Transverse colon (tissue), 4 donors: ENCODE results near the gene OXNAD1. TPM values are rescaled to one million over a fixed set of nuclear protein-coding genes. Genes with fewer than 3 reads are reported as not detected.
A peak's percentile ranks its signal among the peaks of the same experiment; 100 is the strongest.

ENCODE experiments used
- DNase-seq: peaks from one replicate; pipeline ENCODE4 v3.0.0-alpha.2; 2019
- H3K27ac ChIP-seq, 4 donors: fragments of 200-600 bp; sonication (generic); 2 replicates each; pipeline ENCODE4 v1.5.1; 2016 to 2018; ENCODE audit warnings: inconsistent platforms in 4 of 4
- H3K27me3 ChIP-seq: fragments of 200-600 bp; sonication (generic); 2 replicates; pipeline ENCODE4 v1.5.1; 2017; ENCODE audit warnings: inconsistent platforms
- H3K36me3 ChIP-seq, 4 donors: fragments of 200-600 bp; sonication (generic); 2 replicates each; pipeline ENCODE4 v1.5.1; 2017 to 2019; ENCODE audit warnings: inconsistent platforms in 4 of 4
- H3K4me1 ChIP-seq, 4 donors: fragments of 200-600 bp; sonication (generic); 2 replicates each; pipeline ENCODE4 v1.5.1; 2017 to 2020; ENCODE audit warnings: inconsistent platforms in 4 of 4
- H3K4me3 ChIP-seq, 4 donors: fragments of 200-600 bp; sonication (generic); 1 replicate in 1 of 4; 2 replicates in 3 of 4; pipeline versions ENCODE4 v1.5.1 to v1.6.1; 2017 to 2019; ENCODE audit warnings: inconsistent platforms in 4 of 4
- H3K9me3 ChIP-seq, 2 donors: fragments of 200-600 bp; sonication (generic); 2 replicates each; pipeline ENCODE4 v1.5.1; 2017 to 2019; ENCODE audit warnings: inconsistent platforms in 2 of 2
- CTCF ChIP-seq, 5 experiments: fragments of 200-600 bp in 3 of 5; fragments of 450-650 bp in 2 of 5; sonication (generic) in 3 of 5; IDR thresholded peaks; 1 replicate in 2 of 5; 2 replicates in 3 of 5; pipeline ENCODE4 v1.5.1; 2016 to 2017; ENCODE audit warnings: antibody characterized with exemption in 5 of 5, inconsistent platforms in 3 of 5, mild to moderate bottlenecking in 2 of 5, moderate library complexity in 1 of 5
- EP300 ChIP-seq: sonication (generic); formaldehyde crosslinking; IDR thresholded peaks from one replicate; pipeline ENCODE4 v1.6.1; 2017; ENCODE audit warnings: antibody characterized with exemption, low read depth
- POLR2A ChIP-seq: fragments of 450-650 bp; IDR thresholded peaks from one replicate; pipeline ENCODE4 v1.6.1; 2016; ENCODE audit warnings: antibody characterized with exemption, mild to moderate bottlenecking, moderate library complexity
- POLR2AphosphoS5 ChIP-seq, 3 donors: sonication (generic); formaldehyde crosslinking; IDR thresholded peaks; one replicate each; pipeline ENCODE4 v1.6.1; 2016; ENCODE audit warnings: antibody characterized with exemption in 3 of 3
- WGBS, 2 donors: methylation state at CpG; one replicate each; pipeline ENCODE4 v1.1.5; 2018; ENCODE audit warnings: low coverage in 1 of 2; 5-methylcytosine and 5-hydroxymethylcytosine counted together
- in situ Hi-C, 4 donors: fragments of 200-750 bp; cut with MboI; loops; one replicate each; pipeline versions ENCODE4 v1.15.0 to v1.15.1; 2017; ENCODE audit warnings: low sequenced_read_pairs in 3 of 4, low pct_ligation_motif_present in 1 of 4, low pct_unique_long_range_greater_than_20kb in 1 of 4
- intact Hi-C: fragments of 100-400 bp; cut with DNase I; formaldehyde crosslinking; loops from one replicate; pipeline ENCODE4 v1.15.1; 2023; ENCODE audit warnings: low total_unique reads
- total RNA-seq, 4 donors: library from RNA; depleted of rRNA; stranded (reverse); fragments of >200 nt; gene quantifications; one replicate each; pipeline ENCODE4 v1.1.0, GENCODE V29; 2016

OXNAD1 gene
- total RNA-seq, 4 donors from 2014 or later, result 20.6 to 91.1 (median 40.0) TPM

- TF ChIP-seq EP300 (no peak), POLR2AphosphoS5 (IDR thresholded peaks at IDR 0.05) (no peak), POLR2A (no peak), CTCF (IDR thresholded peaks at IDR 0.05) (no peak)
- H3K4me3 ChIP-seq, result no peak overlapping the region
- no peak for DNase-seq
- no peaks in the 10 kb centered on the region for H3K4me1 ChIP-seq
- peak overlapping the region in 3 of 4 donors; percentile 2 to 42 (median 42) for H3K27ac ChIP-seq
- intact Hi-C loops (no loop called here), in situ Hi-C loops (no loop called here)
- no peaks in the 10 kb centered on the region for H3K9me3 ChIP-seq
- peaks cover 0 to 26% (median 9%) of the 10 kb centered on the region in 4 donors for H3K36me3 ChIP-seq
- 61 to 62% methylated on average over 6 of the region's 6 CpGs for WGBS, 2 donors
- no peaks in the 10 kb centered on the region for H3K27me3 ChIP-seq
Observed at GRCh38 chr3:16301507-16301906, 36.5 kb downstream of the OXNAD1 start.

GRCh38 chr3:16302082-16302631 is 37.1 kb downstream of the OXNAD1 start:
- DNase-seq, result no peak
- TF ChIP-seq POLR2AphosphoS5 (IDR thresholded peaks at IDR 0.05) (no peak), CTCF (IDR thresholded peaks at IDR 0.05) (no peak), POLR2A (no peak), EP300 (no peak)
- Histone ChIP-seq H3K27ac (peak overlapping the region in 2 of 4 donors; percentile 42), H3K9me3 (no peaks in the 10 kb centered on the region), H3K4me1 (no peaks in the 10 kb centered on the region), H3K27me3 (no peaks in the 10 kb centered on the region), H3K4me3 (no peak overlapping the region), H3K36me3 (peaks cover 0 to 21% (median 6%) of the 10 kb centered on the region in 4 donors)
- intact Hi-C loops, result no loop called here
- WGBS, 2 donors, result 78 to 81% methylated on average over 5 to 6 of the region's 6 CpGs
- in situ Hi-C loops, result no loop called here

- 68 to 75% methylated on average over 2 of the region's 2 CpGs for WGBS, 2 donors
- in situ Hi-C loops, result no loop called here
- peaks cover 0 to 18% (median 6%) of the 10 kb centered on the region in 4 donors for H3K36me3 ChIP-seq
- TF ChIP-seq EP300 (no peak), CTCF (IDR thresholded peaks at IDR 0.05) (no peak), POLR2A (no peak), POLR2AphosphoS5 (IDR thresholded peaks at IDR 0.05) (no peak)
- no peaks in the 10 kb centered on the region for H3K4me1 ChIP-seq
- DNase-seq, result no peak
- H3K4me3 ChIP-seq, result no peak overlapping the region
- H3K27ac ChIP-seq, result no peak overlapping the region
- intact Hi-C loops, result no loop called here
- H3K27me3 ChIP-seq, result no peaks in the 10 kb centered on the region
- no peaks in the 10 kb centered on the region for H3K9me3 ChIP-seq
Observed at GRCh38 chr3:16303037-16303575, 38.1 kb downstream of the OXNAD1 start.

- intact Hi-C loops, result no loop called here
- H3K4me3 ChIP-seq, result no peak overlapping the region
- no peak for TF ChIP-seq POLR2AphosphoS5 (IDR thresholded peaks at IDR 0.05)
- no peak for TF ChIP-seq POLR2A
- no peak for TF ChIP-seq CTCF (IDR thresholded peaks at IDR 0.05)
- no peak for TF ChIP-seq EP300
- H3K27me3 ChIP-seq, result no peaks in the 10 kb centered on the region
- DNase-seq, result no peak
- no peak overlapping the region for H3K27ac ChIP-seq
- no peaks in the 10 kb centered on the region for H3K9me3 ChIP-seq
- no peaks in the 10 kb centered on the region for H3K4me1 ChIP-seq
- in situ Hi-C loops, result no loop called here
- peaks cover 0 to 18% (median 6%) of the 10 kb centered on the region in 4 donors for H3K36me3 ChIP-seq
- WGBS, 2 donors, result 86 to 96% methylated on average over 2 of the region's 2 CpGs
Observed at GRCh38 chr3:16304061-16305010, 39.3 kb downstream of the OXNAD1 start.
